Skin of body (tissue), 2 donors: ENCODE measurements around the gene DMRT3. TPM values are rescaled to one million over a fixed set of nuclear protein-coding genes. Genes with fewer than 3 reads are reported as not detected.

Experiments
- small RNA-seq: library from RNA; depleted of rRNA; stranded (forward); fragments of <200 nt; gene quantifications from one replicate; pipeline ENCODE3, GENCODE V24; 2014; ENCODE audit warnings: low replicate concordance
- total RNA-seq: library from RNA; depleted of rRNA; stranded (reverse); fragments of >200 nt; gene quantifications from one replicate; pipeline ENCODE4 v1.2.3, GENCODE V29; 2014

The DMRT3 gene
- total RNA-seq, 1 donor from 2014 or later, result not detected

Small RNAs within 50 kb of the gene (small RNA-seq; reads per million reads assigned to genes)
- not detected for gene RNU6-1073P

Other genes starting within 250 kb of the DMRT3 start
- gene DMRT1, start 135.0 kb upstream of the DMRT3 start, total RNA-seq, result not detected
- 11.8 TPM for gene DMRT2, start 73.7 kb downstream of the DMRT3 start, total RNA-seq